ENCODE results near the gene CD47.

The CD47 gene

GRCh38 chr3:108013141-108014055 is 77.4 kb downstream of the CD47 start:
- Histone ChIP-seq H3K4me3 (no peak overlapping the region), H3K9ac (no peak overlapping the region), H3K36me3 (no peaks in the 10 kb centered on the region), H3K27me3 (no peaks in the 10 kb centered on the region), H3K4me1 (peaks cover 5 to 11% (median 10%) of the 10 kb centered on the region in 10 experiments; a peak in 18 of 20 replicates), H3K4me2 (no peak overlapping the region), H4K20me1 (no peaks in the 10 kb centered on the region), H3K27ac (no peak overlapping the region), H3K9me3 (replicated peaks in 1 of 11) (no peaks in the 10 kb centered on the region)
- no peak for TF ChIP-seq Cebpa-rat (IDR thresholded peaks at IDR 0.05)

- TF ChIP-seq Cebpa-rat (IDR thresholded peaks at IDR 0.05) = no peak
- H3K27me3 ChIP-seq = no peaks in the 10 kb centered on the region
- no peak overlapping the region for H3K4me3 ChIP-seq
- no peaks in the 10 kb centered on the region for H4K20me1 ChIP-seq
- peaks cover 5 to 17% (median 10%) of the 10 kb centered on the region in 10 experiments; a peak in 18 of 20 replicates for H3K4me1 ChIP-seq
- no peaks in the 10 kb centered on the region for H3K9me3 ChIP-seq (replicated peaks in 1 of 11)
- H3K27ac ChIP-seq = no peak overlapping the region
- H3K9ac ChIP-seq = no peak overlapping the region
- no peaks in the 10 kb centered on the region for H3K36me3 ChIP-seq
- H3K4me2 ChIP-seq = no peak overlapping the region
Measured at GRCh38 chr3:108012304-108012703, 78.5 kb downstream of the CD47 start.

- Histone ChIP-seq H3K27ac (no peak overlapping the region), H3K36me3 (no peaks in the 10 kb centered on the region), H3K9ac (no peak overlapping the region), H3K9me3 (replicated peaks in 1 of 11) (no peaks in the 10 kb centered on the region), H3K27me3 (0 out of 22 replicates have a peak, but pooled peaks cover 0 to under 1% (median 0%) of the 10 kb centered on the region in 11 experiments), H4K20me1 (0 out of 22 replicates have a peak, but pooled peaks cover 0 to under 1% (median 0%) of the 10 kb centered on the region in 11 experiments), H3K4me1 (peaks cover 9 to 24% (median 14%) of the 10 kb centered on the region in 10 experiments), H3K4me3 (no peak overlapping the region), H3K4me2 (no peak overlapping the region)
- no peak for TF ChIP-seq Cebpa-rat (IDR thresholded peaks at IDR 0.05)
Measured at GRCh38 chr3:108011616-108012015, 79.2 kb downstream of the CD47 start.

- peaks cover 0 to 6% (median 0%) of the 10 kb centered on the region in 11 experiments; a peak in 1 of 22 replicates for H3K27me3 ChIP-seq
Measured at GRCh38 chr3:108008931-108009639, 81.7 kb downstream of the CD47 start.

GRCh38 chr3:108008106-108008505 is 82.7 kb downstream of the CD47 start:
- Histone ChIP-seq H3K27me3 (peaks cover 0 to 6% (median 0%) of the 10 kb centered on the region in 11 experiments; a peak in 1 of 22 replicates), H3K4me1 (peaks cover 40 to 59% (median 44%) of the 10 kb centered on the region in 10 experiments), H3K36me3 (no peaks in the 10 kb centered on the region), H4K20me1 (0 out of 22 replicates have a peak, but pooled peaks cover 0 to 5% (median 0%) of the 10 kb centered on the region in 11 experiments), H3K27ac (no peak overlapping the region), H3K9me3 (replicated peaks in 1 of 11) (no peaks in the 10 kb centered on the region), H3K4me2 (peak overlapping the region in 1 of 11 experiments; percentile 10; a peak in 1 of 22 replicates), H3K9ac (no peak overlapping the region), H3K4me3 (no peak overlapping the region)
- no peak for TF ChIP-seq Cebpa-rat (IDR thresholded peaks at IDR 0.05)

More at GRCh38 chr3:108008931-108009639, 81.7 kb downstream of the CD47 start:
- Histone ChIP-seq H3K9me3 (replicated peaks in 1 of 11) (no peaks in the 10 kb centered on the region), H4K20me1 (0 out of 22 replicates have a peak, but pooled peaks cover 0 to 5% (median 0%) of the 10 kb centered on the region in 11 experiments), H3K27ac (no peak overlapping the region), H3K9ac (no peak overlapping the region), H3K4me2 (peak overlapping the region; percentile 9 to 70 (median 36); a peak in 17 of 22 replicates), H3K36me3 (no peaks in the 10 kb centered on the region), H3K4me3 (no peak overlapping the region), H3K4me1 (peaks cover 32 to 49% (median 39%) of the 10 kb centered on the region in 10 experiments)
- TF ChIP-seq Cebpa-rat (IDR thresholded peaks at IDR 0.05) = no peak

GRCh38 chr3:108006881-108007331 is 83.9 kb downstream of the CD47 start:
- Histone ChIP-seq H3K4me3 (no peak overlapping the region), H3K36me3 (no peaks in the 10 kb centered on the region), H3K27ac (no peak overlapping the region; a peak in 1 of 22 replicates), H3K4me1 (peaks cover 40 to 71% (median 44%) of the 10 kb centered on the region in 10 experiments), H3K9ac (no peak overlapping the region), H3K4me2 (peak overlapping the region; percentile 66 to 94 (median 81); a peak in 13 of 22 replicates), H3K9me3 (replicated peaks in 1 of 11) (no peaks in the 10 kb centered on the region), H3K27me3 (peaks cover 0 to 12% (median 0%) of the 10 kb centered on the region in 11 experiments; a peak in 7 of 22 replicates), H4K20me1 (0 out of 22 replicates have a peak, but pooled peaks cover 0 to 5% (median 0%) of the 10 kb centered on the region in 11 experiments)
- TF ChIP-seq Cebpa-rat (IDR thresholded peaks at IDR 0.05) = no peak

- Histone ChIP-seq H3K9ac (no peak overlapping the region), H3K36me3 (no peaks in the 10 kb centered on the region), H4K20me1 (0 out of 22 replicates have a peak, but pooled peaks cover 0 to 5% (median 0%) of the 10 kb centered on the region in 11 experiments), H3K4me1 (peaks cover 40 to 78% (median 44%) of the 10 kb centered on the region in 10 experiments), H3K9me3 (replicated peaks in 1 of 11) (no peaks in the 10 kb centered on the region; a peak in 1 of 22 replicates), H3K27ac (peak overlapping the region in 1 of 11 experiments; percentile 40; a peak in 2 of 22 replicates), H3K4me2 (peak overlapping the region; percentile 66 to 94 (median 81)), H3K27me3 (peaks cover 0 to 15% (median 0%) of the 10 kb centered on the region in 11 experiments; a peak in 7 of 22 replicates), H3K4me3 (no peak overlapping the region)
- TF ChIP-seq Cebpa-rat (IDR thresholded peaks at IDR 0.05) = no peak
Measured at GRCh38 chr3:108006077-108006771, 84.6 kb downstream of the CD47 start.

- H3K4me2 ChIP-seq = peak overlapping the region; percentile 66 to 94 (median 81)
- 0 out of 22 replicates have a peak, but pooled peaks cover 0 to 5% (median 0%) of the 10 kb centered on the region in 11 experiments for H4K20me1 ChIP-seq
- no peaks in the 10 kb centered on the region for H3K36me3 ChIP-seq
- H3K4me3 ChIP-seq = peak overlapping the region in 9 of 10 experiments; percentile 1 to 51 (median 32); a peak in 13 of 20 replicates
- H3K27ac ChIP-seq = peak overlapping the region in 10 of 11 experiments; percentile 29 to 71 (median 48); a peak in 19 of 22 replicates
- peak overlapping the region; percentile 14 to 74 (median 52); a peak in 19 of 22 replicates for H3K9ac ChIP-seq
- peaks cover 0 to 17% (median 0%) of the 10 kb centered on the region in 11 experiments; a peak in 7 of 22 replicates for H3K27me3 ChIP-seq
- H3K4me1 ChIP-seq = peaks cover 40 to 84% (median 44%) of the 10 kb centered on the region in 10 experiments
- H3K9me3 ChIP-seq (replicated peaks in 1 of 11) = peaks cover 0 to 6% (median 0%) of the 10 kb centered on the region in 11 experiments; a peak in 2 of 22 replicates
- TF ChIP-seq Cebpa-rat (IDR thresholded peaks at IDR 0.05) = 0 out of 22 replicates have a peak, but pooled peaks of 1 of the 11 experiments have one; percentile 10
Measured at GRCh38 chr3:108004647-108005046, 86.2 kb downstream of the CD47 start.
